Brain pericyte (primary cell): ENCODE measurements around the gene BLID.

Source experiments
- DNase-seq: peaks from one replicate; pipeline ENCODE4 v3.0.0-alpha.2; 2012; ENCODE audit warnings: low read depth, low spot score

BLID gene

GRCh38 chr11:122115524-122116379 lies at the start of gene BLID:
TSS of gene BLID (minus strand) at chr11:122116215. CDS start at chr11:122115922, 293 bp downstream.
- no peak for DNase-seq

- no peak for DNase-seq
These were observed 47.2 kb upstream of the BLID start for GRCh38 chr11:122163053-122163819.

GRCh38 chr11:122162095-122162494 lies 46.1 kb upstream of the BLID start:
- no peak for DNase-seq

- no peak for DNase-seq
These were observed 45.0 kb upstream of the BLID start for GRCh38 chr11:122160841-122161590.

- no peak for DNase-seq
These were observed 43.8 kb upstream of the BLID start for GRCh38 chr11:122159861-122160260.

- no peak for DNase-seq
These were observed 43.2 kb upstream of the BLID start for GRCh38 chr11:122159173-122159721.

GRCh38 chr11:122158171-122158570 lies 42.2 kb upstream of the BLID start:
- no peak for DNase-seq

GRCh38 chr11:122157653-122158161 lies 41.7 kb upstream of the BLID start:
- DNase-seq: no peak

- DNase-seq: no peak
These were observed 40.9 kb upstream of the BLID start for GRCh38 chr11:122156940-122157382.

GRCh38 chr11:122155765-122156527 lies 39.9 kb upstream of the BLID start:
- no peak for DNase-seq

GRCh38 chr11:122154994-122155393 lies 39.0 kb upstream of the BLID start:
- no peak for DNase-seq

- no peak for DNase-seq
These were observed 38.2 kb upstream of the BLID start for GRCh38 chr11:122154227-122154626.

- no peak for DNase-seq
These were observed 37.7 kb upstream of the BLID start for GRCh38 chr11:122153746-122154145.

- DNase-seq: no peak
These were observed 34.5 kb upstream of the BLID start for GRCh38 chr11:122150216-122151124.

GRCh38 chr11:122149202-122149601 lies 33.2 kb upstream of the BLID start:
- DNase-seq: no peak

- no peak for DNase-seq
These were observed 30.5 kb upstream of the BLID start for GRCh38 chr11:122146475-122146874.

- DNase-seq: no peak
These were observed 29.8 kb upstream of the BLID start for GRCh38 chr11:122145715-122146274.

GRCh38 chr11:122144752-122145151 lies 28.7 kb upstream of the BLID start:
- no peak for DNase-seq

GRCh38 chr11:122141725-122142124 lies 25.7 kb upstream of the BLID start:
- no peak for DNase-seq
